Upper lobe of right lung (tissue), 1 donor: ENCODE measurements around the gene ATG7. TPM values are rescaled to one million over a fixed set of nuclear protein-coding genes. Genes with fewer than 3 reads are reported as not detected.
A peak's percentile ranks its signal among the peaks of the same experiment; 100 is the strongest.

Experiments
- ATAC-seq: fragments of 200-7000 bp; cut with Tn5 transposase; one replicate; pipeline ENCODE4 v1.9.1; 2020; ENCODE audit warnings: mild to moderate bottlenecking, moderate library complexity
- DNase-seq: peaks from one replicate; pipeline ENCODE4 v3.0.0-alpha.2; 2020
- H3K27ac ChIP-seq: fragments of 200-600 bp; one replicate; pipeline ENCODE4 v1.8.0; 2022
- H3K27me3 ChIP-seq: fragments of 200-600 bp; one replicate; pipeline ENCODE4 v1.8.0; 2022; ENCODE audit warnings: mild to moderate bottlenecking
- H3K36me3 ChIP-seq: fragments of 200-600 bp; one replicate; pipeline ENCODE4 v1.8.0; 2022
- H3K4me1 ChIP-seq: fragments of 200-600 bp; one replicate; pipeline ENCODE4 v1.8.0; 2022
- H3K4me3 ChIP-seq: fragments of 200-600 bp; one replicate; pipeline ENCODE4 v1.8.0; 2022; ENCODE audit warnings: mild to moderate bottlenecking
- H3K9me3 ChIP-seq: fragments of 200-600 bp; one replicate; pipeline ENCODE4 v1.8.0; 2022
- intact Hi-C: fragments of 100-400 bp; cut with DNase I; formaldehyde crosslinking; loops from one replicate; pipeline ENCODE4 v1.11.0; 2022
- total RNA-seq: library from RNA; stranded (reverse); fragmentation: NEBNext Ultra II Directional; extraction: Animal tissue kit (Norgen Biotek cat#: 25700); gene quantifications from one replicate; pipeline ENCODE4 v1.2.1, GENCODE V29; 2021
- TF ChIP-seq, protein P1 (sequence below): fragments of 200-600 bp; IDR thresholded peaks from one replicate; pipeline ENCODE4 v1.8.0; 2022; ENCODE audit warnings: antibody characterized with exemption
- donor health status: DM: no; HTN: yes; CAD: no; lungs with severe emphysema.

The ATG7 gene
- total RNA-seq, 1 donor from 2014 or later, result 49.9 TPM

DNA sequence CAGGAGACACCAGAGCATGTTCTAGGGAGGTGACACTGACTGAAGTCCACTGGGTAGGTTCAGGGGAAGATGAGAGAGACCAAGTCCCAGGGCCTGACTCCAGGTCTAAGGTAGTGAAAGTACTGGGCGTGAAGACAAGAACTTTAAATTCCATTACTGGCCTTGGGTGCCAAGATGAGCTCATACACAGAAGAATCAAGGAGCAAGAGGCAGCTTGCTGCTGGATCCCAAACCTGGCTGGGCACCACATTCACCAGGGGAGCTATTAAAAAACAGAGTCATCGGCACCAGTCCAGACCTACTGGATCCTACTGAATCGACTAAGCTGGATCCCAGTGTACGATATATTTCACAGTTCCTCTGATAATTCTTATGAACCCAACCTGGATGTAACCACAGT is 42.1 kb upstream of the ATG7 start:
- Histone ChIP-seq H3K27ac (no peak overlapping the region), H3K4me1 (peaks cover 16% of the 10 kb centered on the region), H3K36me3 (no peaks in the 10 kb centered on the region), H3K4me3 (no peak overlapping the region), H3K27me3 (no peaks in the 10 kb centered on the region), H3K9me3 (no peaks in the 10 kb centered on the region)
- DNase-seq (no peak), ATAC-seq (no peak)
- TF ChIP-seq, protein P1, sequence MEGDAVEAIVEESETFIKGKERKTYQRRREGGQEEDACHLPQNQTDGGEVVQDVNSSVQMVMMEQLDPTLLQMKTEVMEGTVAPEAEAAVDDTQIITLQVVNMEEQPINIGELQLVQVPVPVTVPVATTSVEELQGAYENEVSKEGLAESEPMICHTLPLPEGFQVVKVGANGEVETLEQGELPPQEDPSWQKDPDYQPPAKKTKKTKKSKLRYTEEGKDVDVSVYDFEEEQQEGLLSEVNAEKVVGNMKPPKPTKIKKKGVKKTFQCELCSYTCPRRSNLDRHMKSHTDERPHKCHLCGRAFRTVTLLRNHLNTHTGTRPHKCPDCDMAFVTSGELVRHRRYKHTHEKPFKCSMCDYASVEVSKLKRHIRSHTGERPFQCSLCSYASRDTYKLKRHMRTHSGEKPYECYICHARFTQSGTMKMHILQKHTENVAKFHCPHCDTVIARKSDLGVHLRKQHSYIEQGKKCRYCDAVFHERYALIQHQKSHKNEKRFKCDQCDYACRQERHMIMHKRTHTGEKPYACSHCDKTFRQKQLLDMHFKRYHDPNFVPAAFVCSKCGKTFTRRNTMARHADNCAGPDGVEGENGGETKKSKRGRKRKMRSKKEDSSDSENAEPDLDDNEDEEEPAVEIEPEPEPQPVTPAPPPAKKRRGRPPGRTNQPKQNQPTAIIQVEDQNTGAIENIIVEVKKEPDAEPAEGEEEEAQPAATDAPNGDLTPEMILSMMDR, result no peak
- intact Hi-C loops, result loop anchor here (10.0 kb wide), 1 partner anchor 105 kb away; no protein-coding TSS in a partner anchor

DNA sequence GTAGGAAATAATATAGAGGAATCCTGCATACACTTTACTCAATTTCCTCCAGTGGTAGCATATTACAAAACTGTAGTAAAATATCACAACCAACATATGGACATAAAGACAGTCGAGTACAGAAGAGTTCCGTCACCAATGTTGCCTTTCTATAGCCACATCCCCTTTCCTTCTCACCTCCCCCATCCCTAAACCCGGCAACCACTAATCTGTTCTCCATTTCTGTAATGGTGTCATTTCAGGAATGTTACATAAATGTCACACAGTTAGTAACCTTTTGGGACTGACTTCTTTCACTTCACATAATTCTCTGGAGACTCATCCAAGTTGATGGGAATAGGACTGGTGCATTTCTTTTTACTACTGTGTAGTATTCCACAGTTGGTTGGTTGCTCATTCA is 41.4 kb upstream of the ATG7 start:
- peak; percentile 75 for ATAC-seq
- TF ChIP-seq, protein P1, result no peak

DNA sequence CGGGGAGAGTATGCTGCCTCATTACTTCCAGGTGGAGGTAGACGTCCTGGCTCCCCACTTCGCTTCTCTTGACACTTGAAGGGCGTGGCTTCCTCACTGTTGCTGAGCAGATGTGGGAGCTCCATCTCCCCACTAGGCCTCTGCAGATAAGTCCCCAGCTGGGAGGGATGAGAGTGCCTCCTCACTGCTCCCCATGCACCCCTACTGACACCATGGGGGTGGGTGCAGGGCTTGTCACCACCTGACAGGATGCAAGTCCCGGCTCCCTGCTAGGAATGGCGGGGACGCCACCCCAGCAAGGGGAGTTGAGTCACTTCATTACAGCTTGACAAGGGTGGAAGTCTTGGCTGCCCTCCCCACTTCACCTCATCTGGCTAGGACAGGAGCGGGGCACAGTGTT is 36.8 kb upstream of the ATG7 start:
- intact Hi-C loops, result loop anchor here (10.0 kb wide), 1 partner anchor 99 kb away; no protein-coding TSS in a partner anchor
- H3K4me3 ChIP-seq, result no peak overlapping the region
- no peaks in the 10 kb centered on the region for H3K36me3 ChIP-seq
- ATAC-seq (no peak), DNase-seq (no peak)
- TF ChIP-seq, protein P1, result no peak
- H3K27ac ChIP-seq, result no peak overlapping the region
- H3K9me3 ChIP-seq, result no peaks in the 10 kb centered on the region
- H3K4me1 ChIP-seq, result no peaks in the 10 kb centered on the region
- H3K27me3 ChIP-seq, result no peaks in the 10 kb centered on the region

More for the DNA sequence above, 41.4 kb upstream of the ATG7 start:
- H3K27ac ChIP-seq, result no peak overlapping the region
- H3K4me3 ChIP-seq, result no peak overlapping the region
- peaks cover 16% of the 10 kb centered on the region for H3K4me1 ChIP-seq
- no peak for DNase-seq
- no peaks in the 10 kb centered on the region for H3K27me3 ChIP-seq
- intact Hi-C loops, result loop anchor here (10.0 kb wide), 1 partner anchor 104 kb away; no protein-coding TSS in a partner anchor
- H3K36me3 ChIP-seq, result no peaks in the 10 kb centered on the region
- H3K9me3 ChIP-seq, result no peaks in the 10 kb centered on the region

DNA sequence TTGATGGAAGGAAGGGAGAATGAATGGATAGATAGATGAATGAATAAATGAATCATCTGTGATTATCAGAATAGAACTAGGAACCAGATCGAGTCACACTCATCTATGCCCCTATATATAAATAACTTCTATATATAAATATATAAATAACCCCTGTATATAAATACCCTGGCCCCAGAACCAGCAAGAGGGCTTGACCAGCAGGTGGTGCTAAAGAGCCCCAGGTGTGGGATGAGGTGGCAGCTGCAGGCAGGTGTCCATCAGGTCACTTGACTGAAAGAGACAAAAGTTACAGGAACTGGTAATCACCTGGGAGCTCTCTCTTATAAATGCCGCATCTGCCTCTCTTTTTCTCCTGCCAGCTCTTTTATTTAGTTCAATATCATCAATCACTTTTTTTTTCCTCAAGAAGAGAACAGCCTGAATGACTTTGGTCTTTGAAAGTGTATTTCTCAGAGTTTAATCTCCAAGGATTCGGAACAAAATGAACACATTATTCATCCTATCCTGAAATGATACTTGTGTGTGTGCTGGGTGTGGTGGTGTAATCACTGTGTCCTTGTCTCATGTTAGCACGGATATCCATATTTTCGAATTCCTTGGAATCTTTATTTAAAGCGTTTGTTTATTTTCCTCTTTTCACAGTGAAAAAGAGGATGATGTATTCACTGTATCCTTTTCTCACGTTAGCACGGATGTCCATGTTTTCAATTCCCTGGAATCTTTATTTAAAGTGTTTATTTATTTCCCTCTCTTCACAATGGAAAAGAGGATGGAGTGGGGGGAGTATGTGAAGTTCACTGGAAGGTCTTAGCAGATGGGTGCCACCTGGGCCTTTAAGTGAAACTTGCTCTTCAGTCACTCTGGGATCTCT is 35.4 kb upstream of the ATG7 start:
- no peak overlapping the region for H3K27ac ChIP-seq
- H3K9me3 ChIP-seq, result no peaks in the 10 kb centered on the region
- TF ChIP-seq, protein P1, result peak; percentile 84
- peak; percentile 76 for DNase-seq
- no peaks in the 10 kb centered on the region for H3K36me3 ChIP-seq
- no peaks in the 10 kb centered on the region for H3K4me1 ChIP-seq
- no peak overlapping the region for H3K4me3 ChIP-seq
- H3K27me3 ChIP-seq, result no peaks in the 10 kb centered on the region
- intact Hi-C loops, result loop anchor here (10.0 kb wide), 1 partner anchor 98 kb away; no protein-coding TSS in a partner anchor
- ATAC-seq, result peak; percentile 88

DNA sequence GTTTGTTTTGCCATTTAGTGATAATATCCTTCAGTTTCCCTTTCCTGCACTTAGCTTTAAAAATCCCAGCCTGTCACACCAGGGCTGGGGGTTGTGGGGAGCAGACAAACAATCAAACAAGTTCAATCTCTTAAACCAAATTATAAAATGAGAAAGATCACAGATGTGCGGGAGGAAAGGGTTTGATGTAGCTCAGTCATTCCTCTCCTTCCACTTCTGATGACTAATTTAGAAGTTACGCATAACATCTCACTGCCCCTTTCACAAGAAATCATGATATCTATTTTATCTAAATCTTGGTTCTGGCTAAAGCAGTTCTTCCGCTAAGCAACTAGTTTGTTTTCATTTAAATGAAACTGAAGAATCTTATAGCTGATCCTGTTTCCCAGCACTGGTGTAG is 34.1 kb upstream of the ATG7 start:
- no peak overlapping the region for H3K4me3 ChIP-seq
- H3K9me3 ChIP-seq, result no peaks in the 10 kb centered on the region
- ATAC-seq, result no peak
- DNase-seq, result no peak
- no peaks in the 10 kb centered on the region for H3K27me3 ChIP-seq
- no peaks in the 10 kb centered on the region for H3K4me1 ChIP-seq
- TF ChIP-seq, protein P1, result no peak
- intact Hi-C loops, result loop anchor here (10.0 kb wide), 1 partner anchor 97 kb away; no protein-coding TSS in a partner anchor
- no peaks in the 10 kb centered on the region for H3K36me3 ChIP-seq
- peak overlapping the region; percentile 2 for H3K27ac ChIP-seq
